Measurements from ENCODE around the gene FOXG1. TPM values are rescaled to one million over a fixed set of nuclear protein-coding genes. Genes with fewer than 3 reads are reported as not detected.

FOXG1 gene
- total RNA-seq, 1 experiment from 2014 or later = not detected

DNA sequence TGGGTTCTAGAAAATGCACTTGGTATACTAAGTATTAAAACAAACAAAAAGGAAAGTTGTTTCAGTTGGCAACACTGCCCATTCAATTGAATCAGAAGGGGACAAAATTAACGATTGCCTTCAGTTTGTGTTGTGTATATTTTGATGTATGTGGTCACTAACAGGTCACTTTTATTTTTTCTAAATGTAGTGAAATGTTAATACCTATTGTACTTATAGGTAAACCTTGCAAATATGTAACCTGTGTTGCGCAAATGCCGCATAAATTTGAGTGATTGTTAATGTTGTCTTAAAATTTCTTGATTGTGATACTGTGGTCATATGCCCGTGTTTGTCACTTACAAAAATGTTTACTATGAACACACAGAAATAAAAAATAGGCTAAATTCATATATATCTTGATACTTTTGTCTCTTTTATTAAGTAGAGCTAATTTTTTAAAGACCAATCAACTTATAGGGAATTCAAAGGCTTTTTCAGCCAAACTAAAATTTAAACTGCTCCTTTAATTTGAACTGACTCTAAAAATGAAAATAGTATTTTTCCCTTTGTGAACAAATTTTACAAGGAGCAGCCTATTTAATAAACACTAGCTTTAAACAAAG lies 2.8 kb downstream of the FOXG1 start:
- no peak for ATAC-seq
- POLR2A ChIA-PET = no interaction called here
- DNase-seq (ENCODE audit: low read depth, low spot score) = no peak
- Histone ChIP-seq H4K20me1 (ENCODE audit: insufficient read depth) (no peaks in the 10 kb centered on the region), H3K9me3 (ENCODE audit: control insufficient read depth in 1 of 2, insufficient read depth in 1 of 2, low read depth in 1 of 2, low read length in 2 of 2) (peaks cover 4 to 15% of the 10 kb centered on the region in 2 experiments; a peak in 2 of 4 replicates), H3K9ac (ENCODE audit: low read length) (no peak overlapping the region), H3K27me3 (ENCODE audit: insufficient read depth, low read length) (no peaks in the 10 kb centered on the region), H3K9me2 (ENCODE audit: insufficient read depth) (no peaks in the 10 kb centered on the region), H3K4me2 (ENCODE audit: low read length) (no peak overlapping the region), H3K4me3 (replicated peaks in 1 of 2; ENCODE audit: low read depth in 1 of 2, low read length in 2 of 2) (no peak overlapping the region), H3K27ac (ENCODE audit: low read depth, low read length) (no peak overlapping the region), H3K36me3 (ENCODE audit: control insufficient read depth in 1 of 2, insufficient read depth in 2 of 2, low read length in 2 of 2) (no peaks in the 10 kb centered on the region), H2AFZ (ENCODE audit: low read depth, low read length, poor library complexity, severe bottlenecking) (no peak overlapping the region), H3K79me2 (ENCODE audit: insufficient read depth, low read length) (no peaks in the 10 kb centered on the region), H3K4me1 (ENCODE audit: control insufficient read depth in 1 of 2, insufficient read depth in 2 of 2, low read length in 2 of 2) (no peaks in the 10 kb centered on the region)
- BruUV-seq (replicated peaks) = no TSS peak
- RAD21 ChIA-PET (ENCODE audit: low non-redundant PET in 1 of 2, low total read pairs in 2 of 2, uncharacterized antibody in 2 of 2, unreplicated experiment in 2 of 2) = no interaction called here
- intact Hi-C loops (cut with micrococcal nuclease) = no loop called here
- CTCF ChIA-PET = no interaction called here
- TF ChIP-seq, protein P1, sequence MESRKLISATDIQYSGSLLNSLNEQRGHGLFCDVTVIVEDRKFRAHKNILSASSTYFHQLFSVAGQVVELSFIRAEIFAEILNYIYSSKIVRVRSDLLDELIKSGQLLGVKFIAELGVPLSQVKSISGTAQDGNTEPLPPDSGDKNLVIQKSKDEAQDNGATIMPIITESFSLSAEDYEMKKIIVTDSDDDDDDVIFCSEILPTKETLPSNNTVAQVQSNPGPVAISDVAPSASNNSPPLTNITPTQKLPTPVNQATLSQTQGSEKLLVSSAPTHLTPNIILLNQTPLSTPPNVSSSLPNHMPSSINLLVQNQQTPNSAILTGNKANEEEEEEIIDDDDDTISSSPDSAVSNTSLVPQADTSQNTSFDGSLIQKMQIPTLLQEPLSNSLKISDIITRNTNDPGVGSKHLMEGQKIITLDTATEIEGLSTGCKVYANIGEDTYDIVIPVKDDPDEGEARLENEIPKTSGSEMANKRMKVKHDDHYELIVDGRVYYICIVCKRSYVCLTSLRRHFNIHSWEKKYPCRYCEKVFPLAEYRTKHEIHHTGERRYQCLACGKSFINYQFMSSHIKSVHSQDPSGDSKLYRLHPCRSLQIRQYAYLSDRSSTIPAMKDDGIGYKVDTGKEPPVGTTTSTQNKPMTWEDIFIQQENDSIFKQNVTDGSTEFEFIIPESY (IDR thresholded peaks at IDR 0.05; ENCODE audit: extremely low read depth, insufficient replicate concordance, low read length) = no peak
- TF ChIP-seq, protein P2, sequence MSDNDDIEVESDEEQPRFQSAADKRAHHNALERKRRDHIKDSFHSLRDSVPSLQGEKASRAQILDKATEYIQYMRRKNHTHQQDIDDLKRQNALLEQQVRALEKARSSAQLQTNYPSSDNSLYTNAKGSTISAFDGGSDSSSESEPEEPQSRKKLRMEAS (IDR thresholded peaks at IDR 0.05) = no peak
- no peak for TF ChIP-seq SIN3A (IDR thresholded peaks at IDR 0.05; ENCODE audit: low read depth)
- TF ChIP-seq ZNF274 (IDR thresholded peaks at IDR 0.05; ENCODE audit: low read depth, low read length) = no peak

DNA sequence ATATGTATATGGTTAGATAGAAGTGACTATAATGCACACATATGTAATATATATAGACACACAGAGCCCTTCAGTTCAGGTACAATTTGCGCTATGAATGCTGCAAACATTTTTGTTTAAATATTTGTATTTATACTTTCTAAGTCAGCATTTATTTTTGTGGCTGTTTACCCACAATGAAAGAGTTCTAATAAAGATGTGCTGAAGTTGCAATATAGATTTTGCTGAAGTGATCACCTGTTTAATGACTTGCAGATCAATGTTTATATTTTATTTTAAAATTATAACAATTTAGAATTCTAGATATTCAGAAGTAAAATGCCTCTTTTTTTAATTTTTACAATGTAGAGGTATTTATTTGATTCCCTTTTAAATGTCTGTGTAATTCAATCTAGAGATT lies 3.5 kb downstream of the FOXG1 start:
- no peaks in the 10 kb centered on the region for H3K79me2 ChIP-seq (ENCODE audit: insufficient read depth, low read length)
- intact Hi-C loops (cut with micrococcal nuclease) = no loop called here
- no peak overlapping the region for H3K4me3 ChIP-seq (replicated peaks in 1 of 2; ENCODE audit: low read depth in 1 of 2, low read length in 2 of 2)
- no peaks in the 10 kb centered on the region for H3K4me1 ChIP-seq (ENCODE audit: control insufficient read depth in 1 of 2, insufficient read depth in 2 of 2, low read length in 2 of 2)
- no peak overlapping the region for H3K27ac ChIP-seq (ENCODE audit: low read depth, low read length)
- no peak for ATAC-seq
- no peak for DNase-seq (ENCODE audit: low read depth, low spot score)
- no peaks in the 10 kb centered on the region for H3K9me2 ChIP-seq (ENCODE audit: insufficient read depth)
- no peaks in the 10 kb centered on the region for H4K20me1 ChIP-seq (ENCODE audit: insufficient read depth)
- ChIA-PET CTCF (no interaction called here), POLR2A (no interaction called here), RAD21 (ENCODE audit: low non-redundant PET in 1 of 2, low total read pairs in 2 of 2, uncharacterized antibody in 2 of 2, unreplicated experiment in 2 of 2) (no interaction called here)
- no peak overlapping the region for H3K9ac ChIP-seq (ENCODE audit: low read length)
- no peak overlapping the region for H3K4me2 ChIP-seq (ENCODE audit: low read length)
- no TSS peak for BruUV-seq (replicated peaks)
- H3K36me3 ChIP-seq (ENCODE audit: control insufficient read depth in 1 of 2, insufficient read depth in 2 of 2, low read length in 2 of 2) = no peaks in the 10 kb centered on the region
- peaks cover 4 to 15% of the 10 kb centered on the region in 2 experiments; a peak in 2 of 4 replicates for H3K9me3 ChIP-seq (ENCODE audit: control insufficient read depth in 1 of 2, insufficient read depth in 1 of 2, low read depth in 1 of 2, low read length in 2 of 2)
- no peak overlapping the region for H2AFZ ChIP-seq (ENCODE audit: low read depth, low read length, poor library complexity, severe bottlenecking)
- no peaks in the 10 kb centered on the region for H3K27me3 ChIP-seq (ENCODE audit: insufficient read depth, low read length)
- TF ChIP-seq POLR2AphosphoS5 (IDR thresholded peaks at IDR 0.05; ENCODE audit: low read depth, low read length) (no peak), ZNF274 (IDR thresholded peaks at IDR 0.05; ENCODE audit: low read depth, low read length) (no peak), YY1 (IDR thresholded peaks at IDR 0.05; ENCODE audit: extremely low read depth, insufficient replicate concordance, low read depth, low read length) (no peak), ELF1 (IDR thresholded peaks at IDR 0.05; ENCODE audit: borderline replicate concordance, low read depth) (no peak), SRF (IDR thresholded peaks at IDR 0.05; ENCODE audit: low read depth) (no peak), EGR1 (IDR thresholded peaks at IDR 0.05; ENCODE audit: low read depth) (no peak)
- TF ChIP-seq, protein P3, sequence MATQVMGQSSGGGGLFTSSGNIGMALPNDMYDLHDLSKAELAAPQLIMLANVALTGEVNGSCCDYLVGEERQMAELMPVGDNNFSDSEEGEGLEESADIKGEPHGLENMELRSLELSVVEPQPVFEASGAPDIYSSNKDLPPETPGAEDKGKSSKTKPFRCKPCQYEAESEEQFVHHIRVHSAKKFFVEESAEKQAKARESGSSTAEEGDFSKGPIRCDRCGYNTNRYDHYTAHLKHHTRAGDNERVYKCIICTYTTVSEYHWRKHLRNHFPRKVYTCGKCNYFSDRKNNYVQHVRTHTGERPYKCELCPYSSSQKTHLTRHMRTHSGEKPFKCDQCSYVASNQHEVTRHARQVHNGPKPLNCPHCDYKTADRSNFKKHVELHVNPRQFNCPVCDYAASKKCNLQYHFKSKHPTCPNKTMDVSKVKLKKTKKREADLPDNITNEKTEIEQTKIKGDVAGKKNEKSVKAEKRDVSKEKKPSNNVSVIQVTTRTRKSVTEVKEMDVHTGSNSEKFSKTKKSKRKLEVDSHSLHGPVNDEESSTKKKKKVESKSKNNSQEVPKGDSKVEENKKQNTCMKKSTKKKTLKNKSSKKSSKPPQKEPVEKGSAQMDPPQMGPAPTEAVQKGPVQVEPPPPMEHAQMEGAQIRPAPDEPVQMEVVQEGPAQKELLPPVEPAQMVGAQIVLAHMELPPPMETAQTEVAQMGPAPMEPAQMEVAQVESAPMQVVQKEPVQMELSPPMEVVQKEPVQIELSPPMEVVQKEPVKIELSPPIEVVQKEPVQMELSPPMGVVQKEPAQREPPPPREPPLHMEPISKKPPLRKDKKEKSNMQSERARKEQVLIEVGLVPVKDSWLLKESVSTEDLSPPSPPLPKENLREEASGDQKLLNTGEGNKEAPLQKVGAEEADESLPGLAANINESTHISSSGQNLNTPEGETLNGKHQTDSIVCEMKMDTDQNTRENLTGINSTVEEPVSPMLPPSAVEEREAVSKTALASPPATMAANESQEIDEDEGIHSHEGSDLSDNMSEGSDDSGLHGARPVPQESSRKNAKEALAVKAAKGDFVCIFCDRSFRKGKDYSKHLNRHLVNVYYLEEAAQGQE (IDR thresholded peaks at IDR 0.05; ENCODE audit: low read depth) = no peak
- TF ChIP-seq, protein P1 (IDR thresholded peaks at IDR 0.05; ENCODE audit: extremely low read depth, insufficient replicate concordance, low read length) = no peak

Measured in HCT116 (cell line).